ENCODE data around the gene HIPK2.
A peak's percentile ranks its signal among the peaks of the same experiment; 100 is the strongest.

HIPK2 gene

DNA sequence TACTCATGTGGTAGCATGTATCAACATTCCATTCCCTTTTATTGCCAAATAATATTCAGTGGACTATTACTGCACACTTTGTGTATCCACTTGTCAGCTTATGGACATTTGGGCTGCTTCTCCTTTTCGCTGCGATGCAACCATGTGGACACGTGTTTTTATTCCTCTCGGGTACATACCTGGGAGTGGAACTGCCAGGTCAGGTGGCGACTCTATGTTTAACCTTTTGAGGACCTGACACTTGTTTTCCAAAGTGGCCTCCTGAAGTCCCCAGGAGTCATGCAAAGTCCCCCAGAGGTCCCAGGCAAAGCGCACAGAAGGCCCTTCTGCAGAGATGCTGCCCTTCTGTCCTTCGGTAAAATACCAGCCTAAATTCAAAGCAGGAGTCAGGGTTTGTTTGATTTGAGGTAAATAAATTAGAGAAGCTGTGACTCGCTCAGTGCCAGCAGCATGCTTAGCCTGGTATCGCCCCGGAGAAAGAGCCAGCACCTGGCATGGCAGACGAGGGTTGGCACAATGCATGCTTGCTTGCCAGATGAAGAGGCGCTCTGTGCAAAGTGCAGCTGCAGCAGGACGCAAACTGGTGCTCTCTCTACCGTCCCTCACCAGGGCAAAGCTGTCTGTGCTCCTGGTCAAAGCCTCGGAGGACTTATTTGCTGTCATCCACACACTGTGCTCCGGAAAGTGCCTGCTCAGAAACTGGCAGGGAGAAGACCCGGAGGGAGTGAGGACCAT is 37.8 kb downstream of the HIPK2 start:
- Histone ChIP-seq H3K9ac (no peak overlapping the region), H3K4me3 (no peak overlapping the region), H3K27me3 (no peaks in the 10 kb centered on the region), H3K9me3 (no peaks in the 10 kb centered on the region), H3K36me3 (peaks cover 60% of the 10 kb centered on the region), H3K4me2 (no peak overlapping the region), H3K27ac (no peak overlapping the region), H3K4me1 (peaks cover 31% of the 10 kb centered on the region), H4K20me1 (peaks cover 100% of the 10 kb centered on the region)
- no peak for TF ChIP-seq Cebpa-rat (IDR thresholded peaks at IDR 0.05)

- peaks cover 38% of the 10 kb centered on the region for H3K4me1 ChIP-seq
- H3K27ac ChIP-seq, result no peak overlapping the region
- no peak for TF ChIP-seq Cebpa-rat (IDR thresholded peaks at IDR 0.05)
- no peak overlapping the region for H3K4me3 ChIP-seq
- peaks cover 7% of the 10 kb centered on the region; the same call in 1 of the 2 replicates for H3K9me3 ChIP-seq
- no peaks in the 10 kb centered on the region for H3K27me3 ChIP-seq
- H3K9ac ChIP-seq, result no peak overlapping the region
- no peak overlapping the region for H3K4me2 ChIP-seq
- peaks cover 66% of the 10 kb centered on the region for H3K36me3 ChIP-seq
- H4K20me1 ChIP-seq, result peaks cover 97% of the 10 kb centered on the region
Observed at GRCh38 chr7:139738772-139739171, 39.0 kb downstream of the HIPK2 start.

- Histone ChIP-seq H3K4me3 (no peak overlapping the region), H3K4me2 (no peak overlapping the region), H3K4me1 (peaks cover 38% of the 10 kb centered on the region), H3K36me3 (peaks cover 68% of the 10 kb centered on the region), H4K20me1 (peaks cover 90% of the 10 kb centered on the region), H3K9ac (no peak overlapping the region), H3K27me3 (no peaks in the 10 kb centered on the region), H3K9me3 (peaks cover 11% of the 10 kb centered on the region), H3K27ac (no peak overlapping the region)
- no peak for TF ChIP-seq Cebpa-rat (IDR thresholded peaks at IDR 0.05)
Observed at GRCh38 chr7:139738101-139738489, 39.7 kb downstream of the HIPK2 start.

GRCh38 chr7:139737221-139738100 is 40.3 kb downstream of the HIPK2 start:
- H4K20me1 ChIP-seq, result peaks cover 84% of the 10 kb centered on the region
- H3K27me3 ChIP-seq, result no peaks in the 10 kb centered on the region
- H3K4me3 ChIP-seq, result no peak overlapping the region
- peaks cover 38% of the 10 kb centered on the region for H3K4me1 ChIP-seq
- H3K36me3 ChIP-seq, result peaks cover 72% of the 10 kb centered on the region
- no peak overlapping the region for H3K27ac ChIP-seq
- no peak for TF ChIP-seq Cebpa-rat (IDR thresholded peaks at IDR 0.05)
- no peak overlapping the region for H3K4me2 ChIP-seq
- H3K9ac ChIP-seq, result no peak overlapping the region
- peaks cover 16% of the 10 kb centered on the region for H3K9me3 ChIP-seq

GRCh38 chr7:139735912-139736595 is 41.7 kb downstream of the HIPK2 start:
- no peak overlapping the region for H3K9ac ChIP-seq
- H3K9me3 ChIP-seq, result peaks cover 23% of the 10 kb centered on the region
- no peak for TF ChIP-seq Cebpa-rat (IDR thresholded peaks at IDR 0.05)
- no peaks in the 10 kb centered on the region for H3K27me3 ChIP-seq
- H3K4me3 ChIP-seq, result no peak overlapping the region
- H3K27ac ChIP-seq, result no peak overlapping the region
- H3K36me3 ChIP-seq, result peaks cover 76% of the 10 kb centered on the region
- H3K4me2 ChIP-seq, result peak overlapping the region; percentile 35
- peaks cover 70% of the 10 kb centered on the region for H4K20me1 ChIP-seq
- peaks cover 52% of the 10 kb centered on the region for H3K4me1 ChIP-seq

DNA sequence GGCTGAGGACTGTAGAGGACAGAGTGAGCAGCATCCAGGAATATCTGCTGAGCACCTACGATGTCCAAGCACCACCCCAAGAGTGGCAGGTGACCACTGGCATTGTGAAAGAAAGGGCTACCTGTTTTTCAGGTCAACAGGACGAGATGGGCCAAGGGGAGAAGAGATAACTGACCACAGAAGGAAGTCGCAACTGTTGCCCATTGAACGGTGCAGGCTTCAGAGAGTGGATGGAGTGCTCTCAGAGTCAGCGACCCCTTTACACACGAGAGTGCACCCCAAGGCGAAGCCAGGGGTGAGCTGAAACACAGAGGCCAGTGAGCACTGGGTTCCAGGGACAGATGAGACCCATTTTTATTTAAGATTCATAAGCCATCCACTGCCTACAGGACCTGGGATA is 42.3 kb downstream of the HIPK2 start:
- Histone ChIP-seq H3K36me3 (peaks cover 75% of the 10 kb centered on the region), H3K9ac (no peak overlapping the region), H3K9me3 (peaks cover 23% of the 10 kb centered on the region), H3K4me1 (peaks cover 53% of the 10 kb centered on the region), H3K4me2 (peak overlapping the region; percentile 35), H3K27me3 (no peaks in the 10 kb centered on the region), H3K27ac (no peak overlapping the region), H3K4me3 (no peak overlapping the region), H4K20me1 (peaks cover 64% of the 10 kb centered on the region)
- TF ChIP-seq Cebpa-rat (IDR thresholded peaks at IDR 0.05), result no peak

DNA sequence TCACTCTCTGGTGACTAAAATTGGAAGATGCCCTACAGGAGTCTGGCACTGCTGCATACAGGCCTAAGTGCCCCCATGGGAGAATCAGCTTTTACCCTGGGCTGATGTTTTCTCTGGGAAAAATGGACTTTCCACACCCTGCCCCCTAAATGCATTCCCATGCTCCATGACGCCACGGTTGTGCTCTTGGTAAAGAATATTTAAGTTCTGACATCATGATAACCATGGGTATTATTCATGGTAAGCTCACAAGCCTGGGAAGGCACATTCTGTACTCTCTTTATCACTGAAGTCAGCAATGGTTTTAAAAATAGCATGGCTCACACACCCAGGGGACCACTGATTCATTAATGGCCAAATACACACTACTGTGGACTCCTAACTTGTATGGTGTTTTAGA is 43.4 kb downstream of the HIPK2 start:
- Histone ChIP-seq H3K4me3 (no peak overlapping the region), H3K27ac (no peak overlapping the region), H3K4me1 (peaks cover 53% of the 10 kb centered on the region), H3K9me3 (peaks cover 25% of the 10 kb centered on the region), H3K27me3 (no peaks in the 10 kb centered on the region), H3K9ac (no peak overlapping the region), H3K36me3 (peaks cover 73% of the 10 kb centered on the region), H3K4me2 (peak overlapping the region; percentile 42), H4K20me1 (peaks cover 53% of the 10 kb centered on the region)
- TF ChIP-seq Cebpa-rat (IDR thresholded peaks at IDR 0.05), result no peak

- no peak for TF ChIP-seq Cebpa-rat (IDR thresholded peaks at IDR 0.05)
- Histone ChIP-seq H3K4me1 (peaks cover 53% of the 10 kb centered on the region), H3K9ac (no peak overlapping the region), H4K20me1 (peaks cover 47% of the 10 kb centered on the region), H3K4me2 (no peak overlapping the region), H3K9me3 (peaks cover 30% of the 10 kb centered on the region), H3K27me3 (no peaks in the 10 kb centered on the region), H3K36me3 (peaks cover 73% of the 10 kb centered on the region), H3K4me3 (no peak overlapping the region), H3K27ac (no peak overlapping the region)
Observed at GRCh38 chr7:139733751-139734150, 44.0 kb downstream of the HIPK2 start.

GRCh38 chr7:139732471-139733167 is 45.2 kb downstream of the HIPK2 start:
- Histone ChIP-seq H3K9ac (no peak overlapping the region), H3K4me1 (peaks cover 56% of the 10 kb centered on the region), H3K4me3 (no peak overlapping the region), H3K27ac (no peak overlapping the region), H4K20me1 (peaks cover 36% of the 10 kb centered on the region), H3K27me3 (no peaks in the 10 kb centered on the region), H3K9me3 (peaks cover 31% of the 10 kb centered on the region), H3K4me2 (no peak overlapping the region), H3K36me3 (peaks cover 71% of the 10 kb centered on the region)
- no peak for TF ChIP-seq Cebpa-rat (IDR thresholded peaks at IDR 0.05)

Measured in BLaER1 (cell line).